Esophagus mucosa (tissue), 1 donor: Measurements from ENCODE around the gene SLC16A5. TPM values are rescaled to one million over a fixed set of nuclear protein-coding genes. Genes with fewer than 3 reads are reported as not detected.
A peak's percentile ranks its signal among the peaks of the same experiment; 100 is the strongest.

Experiments used
- ATAC-seq: fragments of 200-7000 bp; cut with Tn5 transposase; one replicate; pipeline ENCODE4 v1.9.1; 2020
- total RNA-seq: library from RNA; stranded (reverse); gene quantifications from one replicate; pipeline ENCODE4 v1.2.4, GENCODE V29; 2023
- donor health status: DM: yes; HTN: yes; CAD: no.

SLC16A5 gene
- total RNA-seq, 1 donor from 2014 or later: 13.9 TPM

DNA sequence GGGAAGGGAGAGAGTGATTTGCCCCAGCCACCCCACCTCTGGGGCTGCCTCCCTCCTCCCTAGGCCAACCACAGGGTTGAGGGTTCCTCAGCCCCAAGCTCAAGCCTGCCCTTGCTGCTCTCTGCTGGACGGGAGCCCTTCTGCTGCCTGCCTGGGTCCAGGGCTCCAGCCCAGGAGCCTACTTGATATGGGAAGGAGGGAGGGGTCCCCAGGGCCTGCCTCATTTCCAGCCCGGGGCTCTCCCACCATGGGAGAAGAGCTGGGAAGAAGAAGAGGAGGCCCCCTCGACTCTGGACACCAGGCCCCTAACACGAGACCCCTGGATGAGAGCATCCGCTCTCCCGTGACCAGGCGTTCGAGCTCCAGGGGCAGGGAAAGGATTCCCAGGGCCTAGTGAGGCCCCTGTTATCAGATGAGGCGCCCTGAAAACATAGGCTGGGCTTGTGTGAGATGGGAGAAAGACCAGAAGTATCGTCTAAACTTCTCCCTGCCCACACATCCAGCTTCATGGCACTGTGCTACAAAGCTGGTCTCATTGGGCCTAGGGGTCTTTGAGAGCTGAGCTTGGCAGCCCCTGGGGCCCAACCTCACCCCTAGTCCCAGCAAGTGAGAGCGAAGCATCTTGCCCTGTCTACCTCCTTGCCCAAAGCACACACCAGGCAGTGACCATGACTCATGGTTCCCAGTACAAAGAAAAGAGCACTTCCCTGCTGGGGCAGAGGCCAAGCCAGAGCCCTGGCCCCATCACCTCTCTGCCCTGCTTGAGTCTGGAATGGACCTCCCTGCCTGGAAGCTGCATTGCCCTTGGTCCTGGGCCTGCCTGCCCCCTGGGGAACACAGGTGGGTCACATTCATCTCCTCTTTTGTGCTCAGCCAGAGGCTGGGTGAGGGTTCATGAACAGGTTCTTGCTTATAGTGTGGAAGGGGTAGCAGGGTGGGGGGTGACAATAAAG, 987 bp downstream of the SLC16A5 start:
- ATAC-seq: peak; percentile 53

GRCh38 chr17:75090871-75091854, 3.4 kb downstream of the SLC16A5 start:
- ATAC-seq: no peak

- no peak for ATAC-seq
These were observed 4.1 kb downstream of the SLC16A5 start for GRCh38 chr17:75091855-75092327.

GRCh38 chr17:75093548-75094158, 5.9 kb downstream of the SLC16A5 start:
- no peak for ATAC-seq

- no peak for ATAC-seq
These were observed 7.2 kb downstream of the SLC16A5 start for GRCh38 chr17:75094871-75095399.

DNA sequence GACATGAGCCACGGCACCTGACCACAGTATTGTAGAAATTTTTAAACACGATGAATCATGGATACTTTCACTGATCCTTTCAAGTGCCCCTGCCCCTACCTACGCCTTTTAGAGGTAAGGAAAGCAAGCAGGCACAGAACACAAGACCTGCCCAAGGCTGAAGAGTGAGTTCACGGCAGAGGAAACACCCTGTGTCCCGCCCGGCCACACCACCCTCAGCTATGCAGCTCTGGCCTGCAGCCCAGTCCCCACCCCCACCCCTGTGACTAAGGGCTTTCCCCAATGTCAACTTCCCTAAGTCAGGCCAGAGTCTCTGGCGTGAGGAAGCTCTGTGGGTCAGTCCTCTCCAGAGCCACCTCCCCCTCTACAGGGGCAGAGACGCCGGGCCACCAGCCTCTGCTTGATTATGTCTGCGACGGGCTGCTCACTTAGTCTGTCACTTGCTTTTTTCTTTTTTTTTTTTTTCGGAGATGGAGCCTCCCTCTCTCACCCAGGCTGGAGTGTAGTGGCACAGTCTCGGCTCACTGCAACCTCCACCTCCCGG, 8.4 kb downstream of the SLC16A5 start:
- peak; percentile 92 for ATAC-seq

DNA sequence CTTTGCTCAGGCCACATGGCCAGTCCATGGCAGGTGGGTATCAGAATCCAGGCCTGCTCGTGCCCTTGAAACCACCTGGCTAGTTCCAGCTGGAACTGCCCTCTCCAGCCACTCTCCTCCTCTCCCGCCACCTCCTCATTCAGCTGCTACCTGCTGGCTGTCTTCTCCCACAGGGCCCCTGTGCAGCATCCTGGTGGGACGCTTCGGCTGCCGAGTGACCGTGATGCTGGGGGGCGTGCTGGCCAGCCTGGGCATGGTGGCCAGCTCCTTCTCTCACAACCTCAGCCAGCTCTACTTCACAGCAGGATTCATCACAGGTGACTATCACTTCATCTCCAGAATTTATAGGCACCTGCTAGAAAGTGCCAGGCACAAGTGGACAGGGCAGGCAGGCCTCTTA, 10.1 kb downstream of the SLC16A5 start:
- no peak for ATAC-seq

DNA sequence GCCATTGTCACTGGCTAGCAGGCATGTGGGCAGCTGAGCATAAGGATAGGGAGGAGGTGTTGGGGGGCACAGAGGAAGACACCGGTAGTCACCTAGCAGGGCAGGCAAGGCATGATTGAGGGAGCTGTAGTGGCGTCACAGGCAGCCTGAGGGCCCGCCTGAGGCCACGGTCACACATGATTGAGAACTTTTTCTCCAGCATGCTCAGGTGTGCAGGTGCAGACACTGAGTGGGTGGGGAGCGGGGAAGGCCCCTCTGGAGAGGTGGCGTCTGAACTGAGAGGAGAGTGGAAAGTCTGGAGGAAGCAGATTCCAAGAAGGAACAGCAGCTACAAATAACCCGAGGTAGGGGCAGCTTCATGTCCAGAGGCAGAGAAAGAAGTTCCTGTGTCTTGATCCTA, 11.1 kb downstream of the SLC16A5 start:
- no peak for ATAC-seq

GRCh38 chr17:75099881-75100595, 12.3 kb downstream of the SLC16A5 start:
- no peak for ATAC-seq

GRCh38 chr17:75102385-75102821, 14.6 kb downstream of the SLC16A5 start:
- ATAC-seq: no peak

GRCh38 chr17:75103601-75104554, 16.1 kb downstream of the SLC16A5 start:
- no peak for ATAC-seq

DNA sequence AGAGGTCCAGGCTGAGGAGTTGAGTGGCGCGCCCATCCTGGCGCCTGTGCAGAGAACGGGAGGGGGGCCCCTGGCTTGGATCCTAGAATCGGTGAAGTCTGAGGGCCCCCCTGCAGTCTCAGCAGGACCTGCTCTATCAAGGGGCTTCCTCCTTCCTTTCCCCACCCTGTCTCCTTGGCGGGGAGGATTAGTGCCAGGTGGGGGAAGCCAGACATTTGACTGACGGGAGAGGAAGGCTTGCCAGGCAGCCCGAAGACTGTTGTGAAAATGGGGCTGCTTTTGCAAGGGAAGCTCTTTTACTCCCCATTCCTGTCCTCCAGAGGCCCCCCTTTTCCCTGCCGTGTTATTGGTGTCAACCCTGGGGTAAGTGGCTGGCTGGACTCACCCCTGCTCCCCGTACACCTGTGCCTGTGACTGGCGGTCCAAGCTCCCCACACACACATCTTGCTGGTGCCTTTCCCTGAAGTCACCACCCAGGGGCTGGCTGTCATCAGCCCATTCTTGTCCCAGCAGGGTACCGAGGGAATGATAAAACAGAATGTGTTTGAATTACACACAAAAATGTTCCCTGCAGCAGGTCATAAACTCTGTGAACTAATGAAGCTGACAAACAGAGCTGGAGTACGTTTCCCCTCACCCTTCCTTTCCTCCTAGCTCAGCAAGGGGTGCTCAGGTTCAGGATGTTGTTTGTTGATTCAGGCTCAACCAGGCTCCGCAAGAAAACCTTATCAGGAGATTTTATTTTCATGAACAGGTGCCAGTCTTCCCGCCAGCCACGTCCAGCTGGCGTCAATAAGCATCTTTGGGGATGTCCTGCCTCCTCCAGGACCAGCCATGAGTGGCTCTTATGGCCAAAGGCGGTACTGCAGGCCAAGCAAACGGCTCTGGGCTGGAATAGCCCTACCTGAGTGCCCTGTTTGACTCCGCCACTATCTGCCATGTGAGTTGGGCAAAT, 17.6 kb downstream of the SLC16A5 start:
- peak; percentile 40 for ATAC-seq

DNA sequence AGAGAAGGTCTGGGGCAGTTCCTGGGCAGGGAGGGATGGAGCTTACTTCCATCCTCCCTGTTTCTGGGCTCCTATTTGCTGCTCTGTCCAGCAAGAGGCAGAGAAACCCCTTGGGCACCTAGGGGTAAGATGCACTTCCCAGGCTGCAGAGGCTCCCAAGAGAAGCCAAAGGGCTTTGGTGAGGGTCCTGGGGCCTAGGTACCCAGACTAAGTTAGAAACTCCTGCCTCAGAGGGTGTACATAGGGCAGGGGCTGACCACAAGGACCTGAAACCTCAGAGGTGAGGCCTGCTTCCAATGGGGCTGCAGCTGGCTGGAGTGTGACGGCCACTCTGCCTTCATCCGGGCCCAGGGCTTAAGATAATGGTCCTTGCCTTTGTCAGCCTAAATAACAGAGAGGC, 20.4 kb downstream of the SLC16A5 start:
- ATAC-seq: no peak

- ATAC-seq: no peak
These were observed 21.3 kb downstream of the SLC16A5 start for GRCh38 chr17:75109046-75109406.

- ATAC-seq: peak; percentile 79
These were observed 21.9 kb downstream of the SLC16A5 start, which contains the start of gene ARMC7 for GRCh38 chr17:75109407-75110233. ARMC7 (plus strand) TSS chr17:75109969; CDS start chr17:75110289, 320 bp downstream.

- peak; percentile 1 for ATAC-seq
These were observed 22.6 kb downstream of the SLC16A5 start for GRCh38 chr17:75110234-75110937.

GRCh38 chr17:75111777-75112335, 24.1 kb downstream of the SLC16A5 start:
- no peak for ATAC-seq
